Muscle of leg (tissue), 11 donors: ENCODE measurements around the gene KCNH2. TPM values are rescaled to one million over a fixed set of nuclear protein-coding genes. Genes with fewer than 3 reads are reported as not detected.

ENCODE experiments used
- DNase-seq: peaks from one replicate; pipeline ENCODE4 v3.0.0; 2013
- H3K27ac ChIP-seq: one replicate; pipeline ENCODE4 v1.5.1; 2013; ENCODE audit warnings: mild to moderate bottlenecking, low read length, control low read depth
- H3K27me3 ChIP-seq: one replicate; pipeline ENCODE4 v1.6.1; 2013; ENCODE audit warnings: low read length; ENCODE audit not compliant: control insufficient read depth, insufficient read depth
- H3K36me3 ChIP-seq: one replicate; pipeline ENCODE4 v1.6.1; 2013; ENCODE audit warnings: low read length; ENCODE audit not compliant: control insufficient read depth, insufficient read depth
- H3K4me1 ChIP-seq: one replicate; pipeline ENCODE4 v1.6.1; 2013; ENCODE audit warnings: low read length; ENCODE audit not compliant: control insufficient read depth, insufficient read depth
- H3K4me3 ChIP-seq: one replicate; pipeline ENCODE4 v1.5.1; 2013; ENCODE audit warnings: low read length, control low read depth
- H3K9me3 ChIP-seq: replicated peaks from 2 replicates; pipeline ENCODE4 v1.6.1; 2013; ENCODE audit warnings: low read depth, low read length; ENCODE audit not compliant: control insufficient read depth
- WGBS: methylation state at CpG from one replicate; pipeline ENCODE4 v1.1.5; 2013; ENCODE audit warnings: missing lambda C conversion rate; ENCODE audit not compliant: insufficient coverage; 5-methylcytosine and 5-hydroxymethylcytosine counted together
- polyA plus RNA-seq, 8 donors: library from polyadenylated mRNA; unstranded; fragments of 120-200 nt; gene quantifications; one replicate each; pipeline versions ENCODE4 v1.2.1 to v1.2.3, GENCODE V29; 2013; ENCODE audit warnings: inconsistent platforms in 1 of 8, low replicate concordance in 1 of 8; ENCODE audit not compliant: insufficient read length in 8 of 8, insufficient read depth in 1 of 8
- total RNA-seq: library from RNA; stranded (reverse); fragments of 120-200 nt; gene quantifications from one replicate; pipeline ENCODE4 v1.2.4, GENCODE V29; 2013

KCNH2 gene
- total and polyA plus RNA-seq, 9 donors = 9.7 to 26.9 (median 19.6) TPM

DNA sequence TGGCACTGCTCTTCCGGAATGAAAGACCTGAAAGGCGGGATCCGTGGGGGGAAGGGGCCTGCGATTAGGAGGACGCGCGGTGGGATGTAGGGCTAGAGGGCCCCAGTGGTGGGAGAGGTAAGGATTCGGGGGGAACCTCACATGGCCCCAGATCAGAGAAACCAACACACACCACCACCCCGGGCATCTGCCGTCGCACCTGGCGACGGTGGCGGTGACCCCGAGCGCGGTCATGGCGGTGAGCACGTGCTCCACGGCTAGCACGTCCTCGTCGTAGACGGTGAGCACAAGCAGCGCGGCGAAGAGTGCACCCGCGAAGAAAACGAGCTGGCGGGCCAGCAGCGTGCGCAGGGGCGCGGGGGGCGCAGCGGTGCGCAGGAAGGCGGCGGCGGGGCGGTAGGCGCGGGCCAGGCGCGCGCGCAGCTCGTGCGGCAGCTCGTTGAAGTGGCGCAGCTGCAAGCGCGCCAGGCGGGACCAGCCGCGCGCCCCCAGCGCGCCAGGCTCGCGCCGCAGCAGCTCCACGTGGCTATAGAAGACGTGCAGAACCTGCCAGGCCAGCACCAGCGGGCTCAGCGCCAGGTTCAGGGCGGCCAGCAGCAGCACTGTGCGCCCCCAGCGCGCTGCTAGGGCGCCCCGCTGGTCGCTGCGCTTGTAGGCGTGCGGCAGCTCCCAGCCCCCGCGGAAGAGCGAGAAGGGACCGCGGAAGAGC, 40.5 kb upstream of the KCNH2 start:
- no peak overlapping the region for H3K27ac ChIP-seq
- peaks cover 29% of the 10 kb centered on the region for H3K4me1 ChIP-seq
- no peaks in the 10 kb centered on the region for H3K9me3 ChIP-seq
- DNase-seq = peak; percentile 46
- under 1% methylated on average over 73 of the region's 82 CpGs for WGBS
- H3K36me3 ChIP-seq = no peaks in the 10 kb centered on the region
- H3K4me3 ChIP-seq = peak overlapping the region; percentile 31
- peaks cover 55% of the 10 kb centered on the region for H3K27me3 ChIP-seq

DNA sequence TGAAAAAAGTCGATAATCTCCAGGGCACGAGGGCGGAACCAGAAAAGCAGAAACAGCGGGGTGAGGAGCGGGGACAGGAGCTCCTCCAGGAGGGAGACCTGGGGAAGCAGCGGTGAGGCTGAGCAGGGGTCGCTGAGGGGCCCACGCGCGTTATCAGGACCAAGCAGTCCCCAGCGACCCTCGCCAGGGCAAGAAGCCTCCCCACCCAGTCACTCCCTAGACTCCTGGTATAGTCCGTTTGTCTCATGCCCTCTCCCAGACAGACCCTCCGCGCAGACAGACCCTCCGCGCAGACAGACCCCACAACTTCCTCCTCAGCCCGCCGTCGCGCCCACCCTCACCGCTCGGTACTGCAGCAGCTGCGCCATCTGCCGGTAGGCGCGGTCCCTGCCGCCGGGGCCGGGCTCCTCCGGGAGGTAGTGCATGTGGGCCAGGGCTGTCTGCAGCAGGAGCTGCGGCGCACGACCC, 39.9 kb upstream of the KCNH2 start:
- peaks cover 55% of the 10 kb centered on the region for H3K27me3 ChIP-seq
- H3K36me3 ChIP-seq = no peaks in the 10 kb centered on the region
- H3K27ac ChIP-seq = no peak overlapping the region
- no peaks in the 10 kb centered on the region for H3K9me3 ChIP-seq
- H3K4me3 ChIP-seq = peak overlapping the region; percentile 31
- WGBS = under 1% methylated on average over 31 of the region's 34 CpGs
- peak; percentile 55 for DNase-seq
- H3K4me1 ChIP-seq = peaks cover 35% of the 10 kb centered on the region

GRCh38 chr7:151017370-151017952, 39.3 kb upstream of the KCNH2 start:
- 50% methylated on average over 10 of the region's 13 CpGs for WGBS
- no peaks in the 10 kb centered on the region for H3K36me3 ChIP-seq
- H3K27ac ChIP-seq = no peak overlapping the region
- peaks cover 61% of the 10 kb centered on the region for H3K27me3 ChIP-seq
- no peak overlapping the region for H3K4me3 ChIP-seq
- DNase-seq = no peak
- H3K4me1 ChIP-seq = peaks cover 39% of the 10 kb centered on the region
- H3K9me3 ChIP-seq = no peaks in the 10 kb centered on the region

- DNase-seq = no peak
- no peaks in the 10 kb centered on the region for H3K9me3 ChIP-seq
- no peaks in the 10 kb centered on the region for H3K36me3 ChIP-seq
- H3K4me3 ChIP-seq = no peak overlapping the region
- H3K4me1 ChIP-seq = peaks cover 42% of the 10 kb centered on the region
- H3K27me3 ChIP-seq = peaks cover 65% of the 10 kb centered on the region
- 83% methylated on average over 14 of the region's 15 CpGs for WGBS
- no peak overlapping the region for H3K27ac ChIP-seq
Measured at GRCh38 chr7:151016942-151017341, 38.8 kb upstream of the KCNH2 start.

GRCh38 chr7:151016505-151016904, 38.4 kb upstream of the KCNH2 start:
- no peak for DNase-seq
- H3K27ac ChIP-seq = no peak overlapping the region
- peaks cover 67% of the 10 kb centered on the region for H3K27me3 ChIP-seq
- no peaks in the 10 kb centered on the region for H3K9me3 ChIP-seq
- H3K4me3 ChIP-seq = no peak overlapping the region
- no peaks in the 10 kb centered on the region for H3K36me3 ChIP-seq
- 85% methylated on average over 7 of the region's 8 CpGs for WGBS
- H3K4me1 ChIP-seq = peaks cover 42% of the 10 kb centered on the region

- peaks cover 42% of the 10 kb centered on the region for H3K4me1 ChIP-seq
- H3K4me3 ChIP-seq = no peak overlapping the region
- H3K9me3 ChIP-seq = no peaks in the 10 kb centered on the region
- H3K27ac ChIP-seq = no peak overlapping the region
- DNase-seq = no peak
- 88% methylated on average over 4 of the region's 5 CpGs for WGBS
- no peaks in the 10 kb centered on the region for H3K36me3 ChIP-seq
- peaks cover 63% of the 10 kb centered on the region for H3K27me3 ChIP-seq
Measured at GRCh38 chr7:151015967-151016366, 37.8 kb upstream of the KCNH2 start.

- no peaks in the 10 kb centered on the region for H3K9me3 ChIP-seq
- WGBS = 56% methylated on average over 8 of the region's 8 CpGs
- DNase-seq = peak; percentile 68
- H3K4me1 ChIP-seq = peaks cover 52% of the 10 kb centered on the region
- H3K27me3 ChIP-seq = peaks cover 59% of the 10 kb centered on the region
- no peaks in the 10 kb centered on the region for H3K36me3 ChIP-seq
- no peak overlapping the region for H3K27ac ChIP-seq
- H3K4me3 ChIP-seq = no peak overlapping the region
Measured at GRCh38 chr7:151014950-151015349, 36.8 kb upstream of the KCNH2 start.

GRCh38 chr7:151013733-151014497, 35.8 kb upstream of the KCNH2 start:
- DNase-seq = peak; percentile 92
- peak overlapping the region; percentile 34 for H3K4me3 ChIP-seq
- WGBS = 8% methylated on average over 51 of the region's 55 CpGs
- no peaks in the 10 kb centered on the region for H3K36me3 ChIP-seq
- H3K4me1 ChIP-seq = peaks cover 55% of the 10 kb centered on the region
- no peaks in the 10 kb centered on the region for H3K9me3 ChIP-seq
- peaks cover 54% of the 10 kb centered on the region for H3K27me3 ChIP-seq
- H3K27ac ChIP-seq = peak overlapping the region; percentile 13

DNA sequence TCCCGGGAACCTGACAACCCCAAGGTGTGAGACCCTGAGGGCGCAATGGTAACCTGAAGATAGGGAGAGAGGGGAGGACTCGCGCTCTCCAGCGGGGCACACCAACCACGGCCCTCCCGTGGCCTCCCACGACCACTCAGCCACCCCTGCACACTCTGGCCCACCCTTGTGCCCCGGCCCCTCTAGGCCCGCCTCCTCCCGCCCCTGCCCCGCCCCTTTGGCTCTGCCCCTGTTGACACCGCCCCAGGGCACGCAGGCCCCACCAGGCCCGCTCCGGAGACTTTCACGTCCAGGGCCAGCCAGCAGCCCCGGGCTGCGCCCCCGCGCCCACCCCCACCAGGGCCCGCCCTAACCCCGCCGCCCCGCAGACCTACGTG, 35.2 kb upstream of the KCNH2 start:
- H3K4me1 ChIP-seq = peaks cover 57% of the 10 kb centered on the region
- no peak for DNase-seq
- 2% methylated on average over 20 of the region's 26 CpGs for WGBS
- H3K36me3 ChIP-seq = no peaks in the 10 kb centered on the region
- peak overlapping the region; percentile 34 for H3K4me3 ChIP-seq
- H3K27me3 ChIP-seq = peaks cover 54% of the 10 kb centered on the region
- no peak overlapping the region for H3K27ac ChIP-seq
- no peaks in the 10 kb centered on the region for H3K9me3 ChIP-seq

DNA sequence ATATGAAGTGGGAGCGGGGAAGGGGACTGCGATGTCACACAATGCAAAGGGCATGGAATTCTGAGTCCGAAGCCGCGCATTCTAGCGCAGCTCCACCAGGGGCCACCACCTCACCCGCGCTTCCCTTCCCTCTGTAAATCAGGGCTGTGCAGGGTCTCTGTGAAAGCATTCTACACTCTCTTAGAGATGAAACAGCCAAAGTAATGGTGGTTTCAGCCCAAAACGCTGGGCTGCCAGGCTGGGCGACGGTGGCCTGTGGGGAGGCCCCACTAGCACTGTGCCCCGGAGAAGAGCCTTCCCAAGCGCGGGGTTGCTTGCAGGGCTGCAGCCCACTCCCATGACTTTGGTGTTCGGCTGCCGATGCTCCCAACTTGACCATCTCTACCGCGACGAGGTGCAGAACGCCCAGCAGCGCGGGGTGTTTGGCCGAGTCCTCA, 34.8 kb upstream of the KCNH2 start:
- Histone ChIP-seq H3K27me3 (peaks cover 50% of the 10 kb centered on the region), H3K27ac (no peak overlapping the region), H3K36me3 (no peaks in the 10 kb centered on the region), H3K4me1 (peaks cover 57% of the 10 kb centered on the region), H3K9me3 (no peaks in the 10 kb centered on the region), H3K4me3 (no peak overlapping the region)
- 17% methylated on average over 11 of the region's 23 CpGs for WGBS
- DNase-seq = peak; percentile 56
